MM.1S (cell line): ENCODE data around the gene EIF4B.

Source experiments
- DNase-seq: peaks from one replicate; pipeline ENCODE4 v3.0.0-alpha.2; 2015
- H2AFZ ChIP-seq: fragments of 300-600 bp; sonication (generic); 2 replicates; pipeline ENCODE4 v1.6.0; 2016; ENCODE audit warnings: antibody characterized with exemption, low read length
- H3F3A ChIP-seq: fragments of 300-600 bp; sonication (generic); 2 replicates; pipeline ENCODE4 v1.6.1; 2016; ENCODE audit warnings: mild to moderate bottlenecking, antibody characterized with exemption, low read length, moderate library complexity, mixed read lengths; ENCODE audit not compliant: insufficient read depth
- H3K27ac ChIP-seq: fragments of 300-600 bp; sonication (generic); 2 replicates; pipeline ENCODE4 v1.5.1; 2016; ENCODE audit warnings: mild to moderate bottlenecking, low read length
- H3K27me3 ChIP-seq: fragments of 300-600 bp; sonication (generic); replicated peaks from 2 replicates; pipeline ENCODE4 v1.6.0; 2016; ENCODE audit warnings: low read length; ENCODE audit not compliant: insufficient read depth
- H3K36me3 ChIP-seq: fragments of 300-600 bp; sonication (generic); replicated peaks from 2 replicates; pipeline ENCODE4 v1.6.1; 2016; ENCODE audit warnings: mild to moderate bottlenecking, low read length, mixed read lengths; ENCODE audit not compliant: insufficient read depth
- H3K4me1 ChIP-seq: fragments of 300-600 bp; sonication (generic); 2 replicates; pipeline ENCODE4 v1.6.1; 2016; ENCODE audit warnings: low read length, mixed read lengths
- H3K4me2 ChIP-seq: fragments of 300-600 bp; sonication (generic); 2 replicates; pipeline ENCODE4 v1.6.0; 2016; ENCODE audit warnings: low read depth, low read length
- H3K4me3 ChIP-seq: fragments of 300-600 bp; sonication (generic); 2 replicates; pipeline ENCODE4 v1.5.1; 2016; ENCODE audit warnings: low read length, mixed read lengths
- H3K79me2 ChIP-seq: fragments of 300-600 bp; sonication (generic); 2 replicates; pipeline ENCODE4 v1.6.1; 2016; ENCODE audit warnings: mixed run types, low read length, mixed read lengths
- H3K9ac ChIP-seq: fragments of 300-600 bp; sonication (generic); 2 replicates; pipeline ENCODE4 v1.6.1; 2016; ENCODE audit warnings: low read length, mixed read lengths
- H3K9me2 ChIP-seq: fragments of 300-600 bp; sonication (generic); replicated peaks from 2 replicates; pipeline ENCODE4 v1.6.1; 2016; ENCODE audit warnings: mild to moderate bottlenecking, low read length, mixed read lengths; ENCODE audit not compliant: insufficient read depth
- H3K9me3 ChIP-seq: fragments of 300-600 bp; sonication (generic); replicated peaks from 2 replicates; pipeline ENCODE4 v1.6.1; 2016; ENCODE audit warnings: mild to moderate bottlenecking, low read length, mixed read lengths; ENCODE audit not compliant: insufficient read depth
- H4K20me1 ChIP-seq: fragments of 300-600 bp; sonication (generic); 2 replicates; pipeline ENCODE4 v1.6.1; 2016; ENCODE audit warnings: mild to moderate bottlenecking, low read length, moderate library complexity, mixed read lengths; ENCODE audit not compliant: insufficient read depth
- CTCF ChIP-seq: fragments of 300-600 bp; sonication (generic); IDR thresholded peaks from 2 replicates; pipeline ENCODE4 v1.5.1; 2016; ENCODE audit warnings: antibody characterized with exemption, low read length, mixed read lengths
- EZH2 ChIP-seq: fragments of 300-600 bp; sonication (generic); optimal IDR thresholded peaks from 2 replicates; pipeline ENCODE3; 2017; ENCODE audit warnings: low read depth, mild to moderate bottlenecking, antibody characterized with exemption, low read length, mixed read lengths
- EZH2phosphoT487 ChIP-seq: fragments of 300-600 bp; sonication (generic); IDR thresholded peaks from 2 replicates; pipeline ENCODE4 v1.6.1; 2018; ENCODE audit warnings: antibody characterized with exemption, low read length

Gene EIF4B

DNA sequence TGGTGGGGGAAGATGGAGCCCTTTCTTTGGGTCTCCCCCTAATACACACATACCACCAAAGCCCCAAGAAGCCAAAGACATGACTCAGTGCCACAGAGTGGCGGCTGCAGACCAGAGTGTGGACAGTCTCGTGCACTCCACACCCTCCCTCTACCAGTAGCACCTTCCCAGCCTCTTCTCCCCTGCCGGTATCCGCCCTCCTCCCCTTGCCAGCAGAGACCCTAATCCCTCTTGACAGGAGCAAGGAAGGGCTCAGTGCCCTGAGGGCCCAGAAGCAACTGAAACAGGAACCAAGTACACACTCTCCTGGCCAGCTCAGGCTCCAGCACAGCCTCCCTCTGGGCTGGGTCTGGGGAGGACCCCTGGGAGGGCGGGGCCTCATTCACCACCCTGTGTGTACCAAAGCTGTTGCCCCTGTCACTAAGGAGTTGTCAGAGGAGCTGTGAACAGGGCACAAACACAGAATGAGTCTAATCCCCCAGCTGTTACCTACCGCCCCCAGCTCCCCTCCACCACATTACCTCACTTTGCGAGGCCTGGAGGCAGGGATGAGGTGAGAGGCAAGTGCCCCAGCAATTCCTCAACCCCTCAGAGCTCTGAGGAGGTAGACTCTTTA, 64.7 kb downstream of the EIF4B start:
- no peak for DNase-seq
- Histone ChIP-seq H3K9me3 (no peaks in the 10 kb centered on the region), H3K4me3 (no peak overlapping the region), H3K4me1 (no peaks in the 10 kb centered on the region), H3K9ac (no peak overlapping the region), H4K20me1 (no peaks in the 10 kb centered on the region), H3K27ac (no peak overlapping the region), H2AFZ (no peak overlapping the region), H3K36me3 (peaks cover 4% of the 10 kb centered on the region; the same call in 1 of the 2 replicates), H3K9me2 (no peaks in the 10 kb centered on the region), H3K27me3 (no peaks in the 10 kb centered on the region), H3K4me2 (no peak overlapping the region), H3K79me2 (peaks cover 11% of the 10 kb centered on the region), H3F3A (no peaks in the 10 kb centered on the region)
- no peak for TF ChIP-seq EZH2
- no peak for TF ChIP-seq CTCF
- no peak for TF ChIP-seq EZH2phosphoT487

- no peak for DNase-seq
- Histone ChIP-seq H3F3A (no peaks in the 10 kb centered on the region), H3K4me1 (no peaks in the 10 kb centered on the region), H3K27ac (no peak overlapping the region), H3K79me2 (peaks cover 16% of the 10 kb centered on the region), H3K36me3 (peaks cover 4% of the 10 kb centered on the region; the same call in 1 of the 2 replicates), H2AFZ (no peak overlapping the region), H3K9me2 (no peaks in the 10 kb centered on the region), H3K9me3 (no peaks in the 10 kb centered on the region), H3K27me3 (no peaks in the 10 kb centered on the region), H3K4me3 (no peak overlapping the region), H3K4me2 (no peak overlapping the region), H4K20me1 (no peaks in the 10 kb centered on the region), H3K9ac (no peak overlapping the region)
- TF ChIP-seq EZH2 (no peak), CTCF (no peak), EZH2phosphoT487 (no peak)
Observed at GRCh38 chr12:53071591-53072551, 65.6 kb downstream of the EIF4B start.

- no peaks in the 10 kb centered on the region for H3K9me3 ChIP-seq
- peaks cover 36% of the 10 kb centered on the region for H3K79me2 ChIP-seq
- peaks cover 4% of the 10 kb centered on the region; the same call in 1 of the 2 replicates for H3K36me3 ChIP-seq
- no peak for DNase-seq
- H3F3A ChIP-seq, result peaks cover 5% of the 10 kb centered on the region; the same call in 1 of the 2 replicates
- H3K4me2 ChIP-seq, result no peak overlapping the region
- H3K9me2 ChIP-seq, result no peaks in the 10 kb centered on the region
- no peaks in the 10 kb centered on the region for H3K27me3 ChIP-seq
- no peaks in the 10 kb centered on the region for H4K20me1 ChIP-seq
- TF ChIP-seq CTCF (no peak), EZH2phosphoT487 (no peak), EZH2 (no peak)
- H3K9ac ChIP-seq, result no peak overlapping the region
- H2AFZ ChIP-seq, result no peak overlapping the region
- no peak overlapping the region for H3K4me3 ChIP-seq
- H3K4me1 ChIP-seq, result peaks cover 7% of the 10 kb centered on the region; the same call in 1 of the 2 replicates
- no peak overlapping the region for H3K27ac ChIP-seq
Observed at GRCh38 chr12:53073881-53074280, 67.6 kb downstream of the EIF4B start.
